ENCODE results near the gene IQCM. TPM values are rescaled to one million over a fixed set of nuclear protein-coding genes. Genes with fewer than 3 reads are reported as not detected.

IQCM gene
- total RNA-seq, 1 experiment from 2014 or later, result not detected

DNA sequence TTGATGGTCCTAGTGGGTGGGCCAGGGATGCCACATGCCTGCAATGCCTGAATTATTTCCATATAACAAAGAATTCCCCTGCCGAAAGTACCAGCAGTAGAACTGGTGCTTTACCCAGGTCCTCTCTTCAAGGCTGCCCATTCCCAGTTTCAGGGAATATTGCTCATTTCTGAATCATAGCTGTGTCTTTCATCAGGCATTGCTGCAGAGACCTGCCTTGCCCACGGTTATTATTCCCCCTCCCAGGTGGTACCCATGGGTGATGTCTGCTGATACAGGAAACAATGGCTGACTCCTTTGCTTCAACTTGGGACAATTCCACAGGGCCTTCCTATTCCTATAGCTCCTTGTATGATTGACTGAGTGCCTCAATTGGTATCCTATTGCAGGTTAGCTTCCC, 9.7 kb upstream of the IQCM start:
- H3K27me3 Mint-ChIP-seq (ENCODE audit: insufficient read depth, unreplicated experiment), result no peaks in the 10 kb centered on the region
- no peak for DNase-seq

DNA sequence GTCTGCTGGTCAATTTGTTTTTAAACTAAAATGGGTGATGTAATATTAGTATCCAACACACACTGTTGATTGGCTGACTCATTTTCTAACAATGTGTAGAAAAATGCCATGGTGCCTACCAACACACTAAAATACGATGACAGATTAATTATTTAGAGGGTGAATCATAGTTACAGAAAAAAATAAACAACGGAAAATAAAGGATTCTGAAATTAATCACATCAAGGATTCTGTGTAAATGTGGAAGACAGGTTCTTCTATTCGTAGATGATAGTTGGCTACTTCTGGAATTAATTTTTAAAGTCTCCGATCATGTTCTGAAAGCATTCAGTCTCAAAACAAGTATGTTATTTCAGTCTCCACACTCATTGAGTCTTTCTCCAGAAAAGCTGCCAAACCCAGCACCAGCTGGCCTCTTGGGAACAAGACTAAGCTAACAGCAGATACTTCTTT, 8.2 kb upstream of the IQCM start:
- no peaks in the 10 kb centered on the region for H3K36me3 ChIP-seq (ENCODE audit: control insufficient read depth, insufficient read depth, low read length)
- ChIA-PET POLR2A (no interaction called here), CTCF (no interaction called here)
- H3K4me3 ChIP-seq (ENCODE audit: low read depth, low read length), result no peak overlapping the region
- H3K9me3 Mint-ChIP-seq (ENCODE audit: unreplicated experiment), result no peaks in the 10 kb centered on the region
- no peaks in the 10 kb centered on the region for H3K9me3 ChIP-seq
- H3K4me3 Mint-ChIP-seq (ENCODE audit: unreplicated experiment), result no peak overlapping the region
- no peak for DNase-seq
- no peaks in the 10 kb centered on the region for H3K27me3 Mint-ChIP-seq (ENCODE audit: insufficient read depth, unreplicated experiment)
- no peak for TF ChIP-seq CTCF (IDR thresholded peaks at IDR 0.05; ENCODE audit: insufficient read depth in 1 of 2, low read depth in 1 of 2, low read length in 1 of 2, severe bottlenecking in 1 of 2, unreplicated experiment in 1 of 2)
- H3K27me3 ChIP-seq (replicated peaks; ENCODE audit: control insufficient read depth, insufficient read depth, low read length), result no peaks in the 10 kb centered on the region
- peaks cover 7% of the 10 kb centered on the region for H3K4me1 Mint-ChIP-seq (ENCODE audit: low read depth, unreplicated experiment)
- no peaks in the 10 kb centered on the region for H3K36me3 Mint-ChIP-seq (ENCODE audit: insufficient read depth, unreplicated experiment)
- H3K27ac Mint-ChIP-seq (ENCODE audit: unreplicated experiment), result no peak overlapping the region
- H3K4me1 ChIP-seq, result peaks cover 12% of the 10 kb centered on the region; the same call in 1 of the 2 replicates
- intact Hi-C loops (cut with micrococcal nuclease; ENCODE audit: unreplicated experiment), result no loop called here
- BruUV-seq (replicated peaks), result no TSS peak

More for the DNA sequence above, 9.7 kb upstream of the IQCM start:
- TF ChIP-seq CTCF (IDR thresholded peaks at IDR 0.05; ENCODE audit: insufficient read depth in 1 of 2, low read depth in 1 of 2, low read length in 1 of 2, severe bottlenecking in 1 of 2, unreplicated experiment in 1 of 2), result no peak
- Mint-ChIP-seq H3K27ac (ENCODE audit: unreplicated experiment) (no peak overlapping the region), H3K4me1 (ENCODE audit: low read depth, unreplicated experiment) (peaks cover 7% of the 10 kb centered on the region), H3K36me3 (ENCODE audit: insufficient read depth, unreplicated experiment) (no peaks in the 10 kb centered on the region), H3K9me3 (ENCODE audit: unreplicated experiment) (no peaks in the 10 kb centered on the region), H3K4me3 (ENCODE audit: unreplicated experiment) (no peak overlapping the region)
- Histone ChIP-seq H3K27me3 (replicated peaks; ENCODE audit: control insufficient read depth, insufficient read depth, low read length) (no peaks in the 10 kb centered on the region), H3K9me3 (no peaks in the 10 kb centered on the region), H3K4me1 (peaks cover 12% of the 10 kb centered on the region; the same call in 1 of the 2 replicates), H3K36me3 (ENCODE audit: control insufficient read depth, insufficient read depth, low read length) (no peaks in the 10 kb centered on the region), H3K4me3 (ENCODE audit: low read depth, low read length) (no peak overlapping the region)
- BruUV-seq (replicated peaks), result no TSS peak
- intact Hi-C loops (cut with micrococcal nuclease; ENCODE audit: unreplicated experiment), result no loop called here
- CTCF ChIA-PET, result no interaction called here
- POLR2A ChIA-PET, result no interaction called here

DNA sequence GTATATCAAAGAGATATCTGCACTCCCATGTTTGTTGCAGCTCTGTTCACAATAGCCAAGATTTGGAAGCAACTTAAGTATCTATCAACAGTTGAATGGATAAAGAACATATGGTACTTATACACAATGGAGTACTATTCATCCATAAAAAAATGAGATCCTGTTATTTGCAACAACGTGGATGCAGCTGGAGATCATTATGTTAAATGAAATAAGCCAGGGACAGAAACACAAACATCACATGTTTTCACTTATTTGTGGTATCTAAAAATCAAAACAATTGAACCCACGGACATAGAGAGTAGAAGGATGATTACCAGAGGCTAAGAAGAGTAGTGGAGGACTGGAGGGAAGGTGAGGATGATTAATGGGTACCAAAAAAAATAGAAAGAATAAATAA, 14.2 kb downstream of the IQCM start:
- Mint-ChIP-seq H3K36me3 (ENCODE audit: insufficient read depth, unreplicated experiment) (no peaks in the 10 kb centered on the region), H3K27me3 (ENCODE audit: insufficient read depth, unreplicated experiment) (peaks cover 3% of the 10 kb centered on the region), H3K4me1 (ENCODE audit: low read depth, unreplicated experiment) (no peaks in the 10 kb centered on the region), H3K27ac (ENCODE audit: unreplicated experiment) (no peak overlapping the region), H3K4me3 (ENCODE audit: unreplicated experiment) (no peak overlapping the region), H3K9me3 (ENCODE audit: unreplicated experiment) (no peaks in the 10 kb centered on the region)
- CTCF ChIA-PET, result no interaction called here
- POLR2A ChIA-PET, result no interaction called here
- BruUV-seq (replicated peaks), result no TSS peak
- Histone ChIP-seq H3K27me3 (replicated peaks; ENCODE audit: control insufficient read depth, insufficient read depth, low read length) (no peaks in the 10 kb centered on the region), H3K4me3 (ENCODE audit: low read depth, low read length) (no peak overlapping the region), H3K4me1 (no peaks in the 10 kb centered on the region), H3K9me3 (0 out of 2 replicates have a peak, but pooled peaks cover 5% of the 10 kb centered on the region), H3K36me3 (ENCODE audit: control insufficient read depth, insufficient read depth, low read length) (no peaks in the 10 kb centered on the region)
- intact Hi-C loops (cut with micrococcal nuclease; ENCODE audit: unreplicated experiment), result no loop called here
- no peak for DNase-seq
- no peak for TF ChIP-seq CTCF (IDR thresholded peaks at IDR 0.05; ENCODE audit: insufficient read depth in 1 of 2, low read depth in 1 of 2, low read length in 1 of 2, severe bottlenecking in 1 of 2, unreplicated experiment in 1 of 2)

All from Caco-2 (cell line).